Fibroblast of the conjunctiva (primary cell): ENCODE data around the gene TWIST2.
A peak's percentile ranks its signal among the peaks of the same experiment; 100 is the strongest.

Experiments used
- DNase-seq: peaks from one replicate; pipeline ENCODE4 v3.0.0-alpha.2; 2010; ENCODE audit warnings: low read depth

The TWIST2 gene

DNA sequence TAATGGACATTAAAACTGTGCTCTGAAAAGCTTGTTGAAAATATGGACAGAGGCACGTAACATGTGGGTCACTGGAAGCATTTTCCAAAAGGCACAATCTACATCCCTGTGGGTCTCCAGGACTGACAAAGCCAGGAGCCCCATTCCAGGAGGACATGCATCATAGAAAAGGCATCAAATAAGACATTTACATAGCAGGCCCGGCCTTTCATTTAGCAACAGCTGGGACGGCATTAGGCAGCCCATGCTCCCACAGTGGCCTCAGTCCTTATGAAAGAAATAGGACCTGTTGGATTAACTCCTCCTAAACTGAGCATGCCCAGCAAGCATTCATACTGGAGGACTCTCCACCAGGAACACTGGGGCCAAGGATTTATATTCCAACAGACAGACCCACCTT is 72.2 kb downstream of the TWIST2 start:
- DNase-seq: no peak

DNA sequence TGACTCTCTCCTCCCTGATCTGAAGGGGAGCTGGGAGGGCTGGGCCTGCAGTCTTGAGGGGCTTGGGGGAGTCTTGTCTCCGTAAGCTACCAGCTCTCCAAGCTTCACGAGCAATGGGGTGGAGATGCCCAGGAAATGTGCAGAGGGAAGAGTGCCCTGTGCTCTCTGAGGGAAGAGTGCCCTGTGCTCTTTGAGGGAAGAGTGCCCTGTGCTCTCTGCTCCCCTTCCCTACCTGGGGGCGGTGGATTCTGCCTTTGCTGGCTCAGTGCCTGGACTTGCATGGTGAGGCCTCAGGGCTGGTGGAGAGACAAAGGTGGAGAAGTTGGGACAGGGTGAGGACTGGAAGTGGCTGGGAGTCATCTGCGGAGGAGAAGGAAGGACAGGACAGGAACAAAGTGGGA is 72.7 kb downstream of the TWIST2 start:
- no peak for DNase-seq

DNA sequence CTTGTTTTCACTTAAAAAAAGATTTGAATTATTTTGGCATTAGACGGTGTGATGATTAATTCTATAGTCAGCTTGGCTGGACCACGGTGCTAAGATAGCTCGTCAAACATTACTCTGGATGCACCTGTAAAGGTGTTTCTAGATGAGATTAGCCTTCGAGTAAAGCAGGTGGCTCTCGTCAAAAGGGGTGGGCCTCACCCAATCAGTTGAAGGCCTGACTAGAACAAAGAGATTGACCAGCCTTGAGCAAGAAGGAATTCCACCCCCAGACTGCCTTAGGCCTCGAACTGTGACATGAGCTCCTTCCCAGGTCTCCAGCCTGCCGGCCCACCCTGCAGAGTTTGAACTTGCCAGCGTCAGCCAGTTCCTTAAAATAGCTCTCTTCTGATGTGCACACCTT is 73.4 kb downstream of the TWIST2 start:
- DNase-seq: no peak

DNA sequence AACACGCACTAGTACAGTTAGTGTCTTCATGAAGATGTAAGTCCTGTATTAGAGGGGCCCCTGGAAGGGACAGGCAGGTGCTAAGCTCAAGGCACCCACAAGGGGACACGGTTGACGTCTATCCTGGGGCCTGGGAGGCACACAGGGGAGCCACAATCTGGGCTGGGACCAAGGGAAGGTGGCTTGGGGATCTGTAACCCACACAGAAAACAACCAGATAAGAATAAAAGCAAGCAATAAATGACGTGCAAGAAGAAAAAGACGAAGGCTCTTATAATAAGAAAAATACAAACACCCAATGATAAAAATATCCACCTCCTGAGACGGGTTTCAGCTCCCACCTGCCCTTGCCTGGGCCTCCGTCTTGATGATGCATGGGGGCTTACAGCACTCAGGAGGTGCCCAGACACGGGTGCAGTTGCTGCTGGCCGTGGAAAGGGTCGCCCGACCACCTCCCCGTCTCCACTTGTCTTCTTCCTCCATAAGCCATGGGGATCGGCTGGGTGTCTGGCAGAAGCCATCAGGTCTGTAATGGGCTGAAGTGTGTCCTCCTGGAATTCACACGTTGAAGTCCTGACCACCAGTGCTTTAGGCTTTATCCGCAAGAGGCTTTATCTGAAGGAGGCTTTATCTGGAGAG is 73.9 kb downstream of the TWIST2 start:
- DNase-seq: no peak

DNA sequence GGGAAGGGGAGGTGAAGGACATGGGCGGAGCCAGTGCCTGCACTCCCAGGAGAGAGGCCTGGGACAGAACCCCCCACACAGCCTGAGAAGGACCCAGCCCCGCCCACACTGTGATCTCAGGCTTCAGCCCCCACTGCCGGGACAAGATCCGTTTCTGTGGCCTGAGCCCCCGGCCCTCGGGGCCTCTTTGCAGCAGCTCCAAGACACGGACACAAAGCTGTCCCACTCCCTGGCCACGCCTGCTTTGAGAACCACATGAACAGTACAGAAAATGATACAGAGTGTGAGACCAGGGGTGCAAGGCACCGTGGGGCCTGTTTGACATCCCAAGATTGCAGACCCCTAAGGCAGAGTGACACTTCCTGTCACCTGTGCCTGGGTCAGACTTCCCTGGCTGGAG is 74.5 kb downstream of the TWIST2 start:
- DNase-seq: no peak

DNA sequence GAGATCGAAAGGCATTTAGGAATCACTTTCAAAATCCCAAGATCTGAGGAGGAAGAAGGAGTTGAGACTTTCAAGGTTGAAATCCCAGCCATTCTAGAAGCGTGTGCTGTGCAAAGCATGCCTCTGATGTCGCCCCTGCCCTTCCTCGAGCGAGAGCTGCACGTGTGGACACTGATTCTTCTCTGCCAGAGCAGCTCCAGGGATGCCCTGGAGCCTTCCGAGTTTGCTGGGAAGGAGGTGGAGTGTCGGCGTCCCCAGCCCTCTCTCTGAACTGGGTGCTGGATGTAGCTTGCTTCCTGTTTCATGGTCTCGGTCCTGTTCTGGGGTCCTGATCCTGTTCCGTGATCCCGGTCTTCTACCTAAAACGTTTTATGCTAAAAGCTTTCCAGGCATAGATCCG is 76.1 kb downstream of the TWIST2 start:
- no peak for DNase-seq

DNA sequence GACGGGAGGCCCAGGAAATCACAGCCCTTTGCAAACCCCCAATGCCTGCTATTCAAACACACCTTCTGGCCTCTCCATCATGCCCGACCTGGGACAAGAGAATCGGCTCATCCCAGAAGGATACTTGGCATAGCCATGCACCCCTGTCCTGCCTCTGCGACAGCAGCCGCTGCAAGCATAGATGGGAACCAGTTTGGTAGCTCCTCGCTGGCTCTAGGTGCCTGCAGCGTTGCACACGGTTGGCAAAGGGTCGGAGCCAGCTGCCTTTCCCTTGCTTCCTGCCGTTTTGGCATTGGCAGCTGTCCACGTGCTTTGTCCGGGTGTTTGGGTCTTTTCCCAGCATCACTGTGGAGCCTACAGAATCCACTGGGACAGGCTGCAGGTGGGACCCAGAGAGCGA is 76.9 kb downstream of the TWIST2 start:
- no peak for DNase-seq

DNA sequence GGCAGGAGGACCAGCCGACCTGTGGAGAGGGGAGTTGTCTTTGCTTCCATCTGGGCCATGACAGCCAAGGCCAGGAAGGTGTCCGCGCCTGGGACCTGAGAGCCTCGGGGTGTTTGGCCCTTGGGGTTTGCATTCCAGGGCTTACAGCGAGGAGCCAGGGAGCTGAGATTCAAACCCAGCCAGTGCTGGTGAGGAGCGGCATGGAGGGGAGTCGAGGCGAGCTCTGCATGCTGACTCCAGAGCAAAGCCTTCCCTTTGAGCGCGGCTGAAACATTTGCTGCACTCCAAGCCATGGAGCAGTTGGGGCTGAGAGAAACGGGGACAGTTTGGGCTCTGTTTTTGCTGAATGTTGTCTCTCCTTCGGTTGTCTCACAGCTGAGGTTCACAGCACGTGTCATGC is 77.4 kb downstream of the TWIST2 start:
- DNase-seq: no peak

DNA sequence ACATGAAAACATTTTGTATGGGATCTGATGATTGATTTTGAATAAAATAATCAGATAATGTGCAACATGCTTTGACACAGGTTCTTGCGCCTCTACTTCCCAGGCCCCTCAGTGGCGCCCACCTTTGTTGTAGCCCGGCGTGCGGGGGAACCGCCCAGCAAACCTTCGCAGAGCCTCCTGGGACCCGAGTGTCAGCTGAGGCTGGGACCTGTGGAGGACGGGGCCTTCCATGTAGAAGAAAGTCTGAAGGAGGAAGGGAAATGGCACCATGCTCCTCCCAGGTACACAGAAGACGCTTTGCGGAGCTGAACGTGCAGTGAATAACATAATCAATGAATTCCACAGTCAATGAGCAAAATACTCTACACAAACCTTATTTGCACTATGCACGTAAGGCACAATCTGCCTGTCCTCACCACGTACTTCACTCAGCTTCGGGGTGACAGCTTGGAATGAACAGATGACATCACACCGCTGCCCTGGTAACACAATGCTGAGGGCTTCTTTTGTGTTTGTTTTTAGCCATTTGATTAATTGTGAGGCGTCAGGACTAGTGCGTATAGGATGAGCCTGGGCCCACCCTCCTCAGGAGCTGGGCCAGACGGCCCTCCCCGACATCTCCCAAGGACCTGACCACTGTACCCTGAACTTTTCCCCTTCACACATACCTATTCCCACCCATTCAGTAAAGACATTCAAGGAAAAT is 78.1 kb downstream of the TWIST2 start:
- DNase-seq: no peak

DNA sequence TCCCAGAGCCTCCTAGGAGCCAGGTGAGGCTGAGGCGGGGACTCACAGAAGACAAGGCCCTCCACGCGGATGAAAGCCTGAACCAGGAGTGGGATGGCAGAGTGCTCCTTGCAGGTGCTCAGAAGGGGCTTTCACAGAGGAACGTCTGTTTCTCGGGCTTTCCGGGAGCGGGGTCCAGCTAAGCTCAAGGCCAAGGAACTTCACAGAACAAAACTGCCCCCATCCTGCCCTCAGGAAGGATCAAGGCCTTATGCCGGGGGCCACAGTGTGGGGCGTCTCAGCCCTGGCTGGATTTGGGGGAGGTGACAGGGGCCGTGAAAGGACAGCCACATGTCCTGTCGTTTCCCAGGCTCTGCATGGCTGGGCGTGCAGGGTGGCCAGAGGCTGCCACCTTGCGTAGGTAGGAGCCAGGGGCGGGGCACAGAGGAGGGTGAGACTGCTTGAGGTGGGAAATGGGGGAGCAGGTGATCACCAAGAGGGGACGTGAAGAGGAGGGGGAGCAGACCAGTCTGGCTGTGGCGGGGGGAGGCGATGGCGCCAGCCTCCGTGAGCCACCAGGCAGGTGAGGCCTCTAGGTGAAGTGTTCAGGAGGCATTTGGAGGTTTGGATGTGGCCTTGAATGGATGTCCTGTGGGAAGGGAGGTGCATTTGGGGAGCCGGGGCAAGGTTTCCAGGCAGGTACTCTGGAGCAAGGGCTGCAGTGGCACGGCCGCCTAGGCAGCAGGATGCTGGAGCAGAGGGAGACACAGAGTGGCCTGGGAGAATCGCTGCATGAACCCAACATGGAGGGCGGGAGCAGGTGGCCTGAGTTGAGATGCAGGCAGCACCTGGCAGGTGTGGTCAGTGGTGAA is 79.1 kb downstream of the TWIST2 start:
- no peak for DNase-seq

DNA sequence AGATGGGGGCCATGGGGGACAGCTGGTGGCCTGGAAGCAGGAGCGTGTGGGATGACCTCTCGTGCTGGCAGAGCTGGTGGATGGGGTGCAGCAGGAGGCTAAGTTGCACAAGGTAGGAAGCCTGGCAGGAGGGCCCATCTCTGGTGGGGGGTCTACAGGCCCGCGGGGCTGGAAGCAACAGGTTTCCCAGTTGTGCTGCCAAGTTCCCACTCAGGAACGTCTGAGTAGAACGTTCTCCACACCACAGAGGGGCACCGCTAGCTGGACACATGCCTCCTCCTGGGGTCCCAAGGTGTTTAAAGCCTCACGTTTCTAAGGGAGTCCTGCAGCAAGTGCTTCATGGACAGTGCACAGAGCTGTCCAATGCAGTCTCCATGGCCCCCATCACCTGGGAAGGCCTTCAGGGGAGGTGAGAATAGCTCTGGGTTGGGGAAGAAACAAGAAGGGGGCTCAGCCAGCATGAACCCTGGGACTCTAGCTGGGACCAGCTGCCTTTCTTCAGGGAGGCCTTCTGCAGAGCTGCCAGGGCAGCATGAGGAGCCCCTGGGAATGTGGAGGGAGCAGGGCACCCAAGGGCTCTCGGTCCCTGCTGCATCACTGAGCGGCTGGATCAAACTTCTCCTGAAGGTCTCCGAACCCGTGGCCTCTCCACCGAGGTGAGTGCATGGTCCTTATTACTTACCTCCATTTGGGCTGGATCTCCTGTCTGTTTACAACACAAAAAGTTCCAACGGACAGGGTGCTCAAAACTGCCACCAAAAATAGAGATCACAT is 80.0 kb downstream of the TWIST2 start:
- DNase-seq: no peak

DNA sequence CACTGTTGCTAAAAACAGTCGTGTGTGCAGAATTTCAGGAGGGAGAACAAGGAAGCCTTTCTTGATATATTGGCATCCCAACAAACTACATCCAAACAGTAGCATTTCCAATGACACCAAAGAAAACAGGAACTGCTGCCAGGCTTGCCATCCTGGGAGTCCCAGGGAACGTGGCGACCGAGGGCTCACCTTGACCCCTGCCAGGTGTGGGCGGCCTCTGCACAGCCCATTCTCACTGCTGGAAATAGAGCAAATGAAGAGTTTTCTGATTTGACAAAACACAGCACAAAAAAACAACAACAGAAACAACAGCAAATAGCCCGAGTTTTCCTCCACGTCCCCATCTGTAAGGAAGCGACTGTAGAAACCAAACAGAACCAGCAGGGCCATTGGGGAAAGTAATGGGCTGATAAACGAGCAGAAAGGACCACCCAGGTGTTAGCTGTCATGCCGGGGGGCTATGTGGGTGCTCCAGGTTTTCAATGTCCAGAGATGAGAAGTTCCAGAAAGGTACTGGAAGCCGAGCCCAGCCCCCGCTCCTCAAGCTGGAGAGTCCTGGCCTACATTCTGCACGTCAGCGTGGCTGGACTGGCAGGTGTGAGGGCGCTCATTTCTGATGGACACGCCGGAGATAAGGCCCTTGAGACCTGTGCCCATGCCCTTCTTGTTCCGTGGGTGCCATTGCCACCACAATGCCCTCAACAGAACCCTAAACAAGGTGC is 80.8 kb downstream of the TWIST2 start:
- DNase-seq: no peak

DNA sequence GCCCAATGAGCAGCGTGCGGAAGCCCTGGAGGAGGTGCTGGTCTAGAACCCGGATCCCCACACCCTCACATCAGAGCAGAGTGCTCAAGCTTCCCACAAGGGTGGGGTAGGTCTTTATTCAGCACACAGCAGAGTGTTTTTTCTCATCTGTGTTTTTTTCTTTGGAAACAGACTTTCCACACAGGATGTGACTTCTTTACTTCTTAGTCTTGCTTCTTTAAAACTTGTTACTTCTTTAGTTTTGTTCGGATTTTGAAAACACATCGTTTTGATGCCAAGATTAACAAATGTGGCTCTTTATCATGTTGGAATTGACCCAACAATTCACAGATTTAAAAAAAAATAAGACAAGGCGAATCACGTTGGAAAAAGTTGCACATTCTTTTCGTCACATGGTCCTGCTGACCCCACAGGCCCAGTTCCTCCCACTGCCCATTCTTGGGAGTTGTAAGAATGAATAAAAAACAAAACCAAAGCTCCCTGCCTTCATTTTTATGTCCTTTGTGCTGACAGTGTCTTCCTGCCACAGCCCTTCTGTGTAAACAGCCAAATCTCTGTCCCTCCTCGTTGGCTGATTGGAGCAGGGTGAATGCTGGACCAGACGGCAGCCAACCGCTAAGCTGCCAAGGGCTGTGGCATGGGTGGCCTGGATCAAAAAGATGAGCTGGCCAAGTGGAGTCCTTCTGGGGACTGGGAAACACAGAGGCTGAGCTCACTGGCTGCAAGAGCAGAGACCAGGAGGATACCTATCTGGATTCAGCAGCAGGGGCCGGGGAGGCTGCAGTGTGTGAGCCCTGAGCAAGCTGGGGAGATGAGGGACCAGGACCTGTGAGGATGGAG is 81.6 kb downstream of the TWIST2 start:
- no peak for DNase-seq

DNA sequence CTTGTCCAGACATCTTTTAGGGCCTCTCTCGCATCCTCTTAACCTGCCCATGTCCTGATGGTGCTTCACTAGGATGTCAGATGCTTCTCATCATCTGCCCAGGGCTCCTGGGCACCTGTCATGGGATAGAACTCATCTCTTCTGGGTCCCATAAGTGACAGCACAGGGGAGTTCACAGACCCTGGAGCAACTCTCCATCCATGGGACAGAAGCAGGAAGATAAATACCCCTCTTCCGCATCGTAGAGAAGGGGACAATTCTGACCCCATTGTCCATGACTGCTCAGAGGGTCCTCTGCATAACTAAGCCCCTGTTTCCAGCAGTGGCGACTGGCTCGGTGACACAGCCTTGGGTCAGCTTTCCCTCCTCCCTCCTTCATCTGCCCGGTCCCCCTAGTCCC is 82.3 kb downstream of the TWIST2 start:
- no peak for DNase-seq

DNA sequence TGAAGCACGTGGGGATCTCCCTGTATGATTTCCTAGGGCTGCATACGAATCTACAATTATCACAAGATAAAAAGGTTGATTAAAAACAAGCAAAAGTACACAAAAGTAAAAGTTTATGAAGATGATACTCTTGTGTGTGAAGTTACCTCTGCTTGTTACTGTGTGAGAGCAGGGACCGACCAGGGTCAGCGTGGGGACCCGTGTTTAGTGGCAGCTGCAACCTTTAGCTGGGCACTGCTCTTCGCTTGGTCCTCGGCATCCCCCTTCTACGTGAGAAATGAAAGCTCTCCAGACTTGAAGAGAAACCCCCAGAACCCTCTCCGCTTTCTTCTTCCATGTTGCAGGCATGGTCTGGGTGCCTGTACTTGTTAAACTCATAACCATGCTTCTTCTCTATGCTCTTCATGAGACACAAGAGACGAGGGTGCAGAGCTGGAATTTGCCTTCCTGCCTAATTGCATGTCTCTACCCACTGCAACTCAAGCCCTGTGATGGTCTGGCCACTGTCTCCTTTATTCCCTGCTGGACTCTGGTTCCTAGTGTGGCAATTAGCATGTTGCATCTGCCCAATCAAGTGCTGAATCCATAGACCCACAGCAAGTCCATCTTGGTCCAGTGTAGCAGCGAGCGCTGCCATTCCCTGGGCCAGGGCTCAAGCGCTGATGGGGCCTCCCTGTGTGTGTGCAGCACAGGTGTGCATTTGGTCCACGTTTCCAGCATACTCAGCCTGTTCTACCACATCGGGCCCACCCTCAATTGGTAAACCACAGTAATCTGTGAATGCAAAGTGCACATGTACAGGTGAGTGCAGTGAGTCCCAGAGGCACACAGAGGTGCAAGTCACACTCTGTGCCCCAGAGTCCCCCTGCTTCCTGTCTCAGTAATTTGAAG is 88.5 kb downstream of the TWIST2 start:
- no peak for DNase-seq

DNA sequence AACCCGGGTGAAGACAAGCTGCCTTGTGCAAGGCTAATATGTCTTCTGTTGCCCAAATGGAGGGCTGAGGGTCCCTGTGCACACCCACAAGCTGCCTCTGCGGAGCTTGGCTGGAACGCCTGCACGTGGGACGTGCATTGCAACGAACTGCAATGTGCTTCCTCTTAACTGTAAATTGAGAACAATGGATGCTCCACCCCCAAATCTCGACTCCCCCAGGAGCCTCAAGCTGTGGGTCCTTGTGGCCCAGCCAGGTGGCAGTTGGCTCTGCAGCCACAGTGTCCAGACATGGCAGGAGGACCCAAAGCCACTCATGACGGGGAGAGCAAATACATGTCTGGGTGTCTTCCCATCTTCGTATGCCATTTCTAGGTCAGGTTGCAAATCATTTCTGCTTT is 90.1 kb downstream of the TWIST2 start:
- no peak for DNase-seq

DNA sequence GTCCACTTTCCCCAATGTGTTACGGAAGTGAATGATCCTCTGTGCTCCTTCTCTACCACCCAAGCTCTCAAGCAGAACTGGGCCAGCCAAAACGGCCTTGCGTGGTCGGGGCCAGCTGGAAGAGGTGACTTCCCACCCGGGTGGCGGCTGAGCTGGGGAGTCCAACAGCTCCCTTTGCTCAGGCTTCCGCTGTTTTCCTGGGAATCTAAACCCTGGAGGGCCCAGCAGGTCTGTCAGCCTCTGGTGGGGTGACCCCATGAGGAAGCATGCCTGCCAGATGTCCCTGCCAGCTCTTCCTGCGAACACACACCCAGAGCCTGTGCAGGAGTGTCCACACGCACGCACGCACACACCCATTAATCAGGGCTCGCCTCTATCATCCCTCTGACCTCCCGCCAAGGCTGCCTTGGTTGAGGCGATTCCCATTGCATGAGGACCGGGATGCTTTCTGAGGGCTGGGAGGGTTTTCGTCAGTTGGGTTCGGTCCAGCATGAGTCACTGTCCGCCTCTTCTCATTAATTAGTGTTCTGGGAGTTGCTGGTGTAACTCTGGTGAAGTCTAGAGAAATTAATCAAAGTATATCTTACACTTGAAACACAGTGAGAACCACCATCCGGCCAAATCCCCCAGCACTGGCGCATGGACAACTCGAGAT is 90.6 kb downstream of the TWIST2 start:
- DNase-seq: peak; percentile 85

DNA sequence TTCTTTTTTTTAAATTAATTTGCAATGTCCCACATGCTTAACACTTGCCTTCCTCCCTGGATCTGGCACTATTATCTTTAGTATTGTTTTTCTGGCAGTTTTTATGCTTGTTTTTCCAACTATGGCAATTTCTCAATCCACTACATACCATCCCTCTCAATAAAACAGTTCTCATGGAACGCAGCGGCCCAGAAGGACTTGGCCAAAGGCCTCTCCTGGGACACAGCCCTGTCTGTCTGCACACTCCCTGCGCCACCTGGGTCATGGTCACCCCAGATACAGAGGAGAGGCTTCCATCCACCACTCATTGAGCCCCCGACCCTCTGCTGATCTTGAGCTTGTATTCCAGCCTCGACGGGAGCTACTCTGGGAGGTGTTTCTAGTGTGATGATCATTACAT is 91.2 kb downstream of the TWIST2 start:
- DNase-seq: no peak
